Urinary bladder (tissue), 4 donors: ENCODE results near the gene MERTK. TPM values are rescaled to one million over a fixed set of nuclear protein-coding genes. Genes with fewer than 3 reads are reported as not detected.

ENCODE experiments used
- DNase-seq: peaks from one replicate; pipeline ENCODE4 v3.0.0-alpha.2; 2015; ENCODE audit errors: extremely low spot score
- H3K27ac ChIP-seq: one replicate; pipeline ENCODE4 v1.5.1; 2013; ENCODE audit warnings: low read depth, mild to moderate bottlenecking, moderate library complexity
- H3K36me3 ChIP-seq: one replicate; pipeline ENCODE4 v1.6.1; 2013; ENCODE audit warnings: mild to moderate bottlenecking, moderate library complexity; ENCODE audit not compliant: insufficient read depth
- H3K4me1 ChIP-seq: one replicate; pipeline ENCODE4 v1.6.1; 2013; ENCODE audit warnings: mild to moderate bottlenecking, moderate library complexity; ENCODE audit not compliant: insufficient read depth
- H3K4me3 ChIP-seq: one replicate; pipeline ENCODE4 v1.5.1; 2013; ENCODE audit warnings: low read depth, low read length
- WGBS: extraction: QIAGEN DNeasy Blood & Tissue Kit; methylation state at CpG from one replicate; pipeline ENCODE4 v1.1.7; 2013; 5-methylcytosine and 5-hydroxymethylcytosine counted together
- polyA plus RNA-seq: library from polyadenylated mRNA; stranded (reverse); fragments of 200-250 nt; gene quantifications from one replicate; pipeline ENCODE4 v1.2.3, GENCODE V29; 2013
- total RNA-seq: library from RNA; depleted of rRNA; stranded (reverse); fragments of >200 nt; gene quantifications from one replicate; pipeline ENCODE4 v1.2.3, GENCODE V29; 2014
- donor health status: healthy with polysubstance abuse.
- donor health status: healthy.

Gene MERTK
- total and polyA plus RNA-seq, 2 donors: 16.1 to 17.6 TPM

DNA sequence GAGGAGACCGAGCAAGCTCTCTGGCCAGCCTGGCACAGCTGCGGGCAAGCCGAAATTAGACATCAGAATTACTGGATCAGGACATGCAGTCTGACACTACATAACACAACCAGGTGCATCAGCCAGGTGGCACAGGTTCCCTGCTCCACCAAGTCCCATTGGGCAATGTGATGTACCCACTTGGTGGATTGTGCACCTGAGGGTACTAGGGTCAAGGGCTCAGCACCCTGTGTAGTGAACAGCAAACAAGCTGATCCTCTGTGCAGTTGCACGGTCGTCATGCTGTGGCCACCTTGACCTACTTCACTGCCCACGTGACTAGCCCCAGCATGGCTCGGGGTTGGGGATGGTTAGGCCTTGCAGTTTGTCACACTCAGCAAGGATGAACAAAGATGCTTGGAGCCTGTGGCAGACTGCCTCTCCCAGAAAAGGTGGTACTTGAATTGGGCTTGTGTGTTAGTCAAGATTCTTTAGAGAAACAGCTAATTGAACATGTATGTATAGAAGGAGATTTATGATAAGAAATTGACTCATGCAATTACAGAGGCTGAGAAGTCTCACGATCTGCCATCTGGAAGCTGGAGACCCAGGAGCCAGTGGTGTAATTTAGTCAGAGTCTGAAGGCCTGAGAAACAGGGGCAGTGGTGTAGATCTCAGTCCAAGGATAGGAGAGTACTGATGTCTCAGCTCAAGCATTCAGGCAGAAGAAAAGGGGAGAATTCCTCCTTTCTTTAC is 85.2 kb downstream of the MERTK start:
- Histone ChIP-seq H3K4me1 (no peaks in the 10 kb centered on the region), H3K4me3 (no peak overlapping the region), H3K27ac (no peak overlapping the region), H3K36me3 (no peaks in the 10 kb centered on the region)
- DNase-seq: no peak
- WGBS: 86% methylated on average over 8 of the region's 8 CpGs

GRCh38 chr2:111984213-111984604 is 85.8 kb downstream of the MERTK start:
- Histone ChIP-seq H3K27ac (no peak overlapping the region), H3K36me3 (no peaks in the 10 kb centered on the region), H3K4me1 (no peaks in the 10 kb centered on the region)

GRCh38 chr2:111985514-111985913 is 87.1 kb downstream of the MERTK start:
- Histone ChIP-seq H3K4me1 (no peaks in the 10 kb centered on the region), H3K27ac (no peak overlapping the region), H3K4me3 (no peak overlapping the region), H3K36me3 (no peaks in the 10 kb centered on the region)
- no peak for DNase-seq
- 71% methylated on average over 4 of the region's 4 CpGs for WGBS

More at GRCh38 chr2:111984213-111984604, 85.8 kb downstream of the MERTK start:
- 83% methylated on average over 4 of the region's 4 CpGs for WGBS
- no peak for DNase-seq
- no peak overlapping the region for H3K4me3 ChIP-seq

DNA sequence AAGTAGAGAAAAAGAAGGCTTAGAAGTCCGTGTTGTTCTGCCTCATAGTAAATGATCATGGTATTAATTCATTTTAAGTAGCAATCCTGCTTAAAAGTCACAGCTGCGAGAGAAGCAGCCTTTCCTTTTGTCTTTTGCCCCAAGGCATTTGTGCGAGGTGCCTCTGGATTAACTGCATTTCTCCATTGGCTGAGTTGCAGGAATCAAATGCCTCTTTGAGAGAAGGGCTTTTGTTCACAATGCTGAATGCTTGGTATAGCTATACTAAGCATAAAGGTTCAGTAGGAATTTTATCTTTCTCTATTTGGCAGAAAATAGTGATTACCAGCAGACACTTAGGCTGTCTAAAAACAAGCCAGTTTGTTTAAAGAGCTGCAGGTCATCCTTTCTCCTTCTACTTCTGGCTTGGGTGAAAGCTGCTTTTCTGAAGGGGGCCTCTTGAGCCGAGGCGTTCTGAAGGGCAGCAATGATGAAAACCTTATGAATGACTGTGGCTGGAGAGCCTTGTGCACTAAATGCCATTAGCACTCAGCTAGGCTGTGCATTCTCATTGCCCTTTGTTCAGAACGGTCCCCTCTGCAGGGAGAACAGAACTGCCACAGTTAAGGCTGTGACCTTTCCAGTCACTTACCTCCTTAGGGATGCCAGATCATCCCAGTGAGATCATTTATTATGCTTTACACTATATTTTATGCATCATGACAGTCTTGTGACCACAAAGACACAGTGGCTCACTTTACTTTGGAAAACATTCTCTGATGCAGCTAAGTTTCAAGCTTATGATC is 87.9 kb downstream of the MERTK start:
- H3K4me3 ChIP-seq: no peak overlapping the region
- 49% methylated on average over 6 of the region's 6 CpGs for WGBS
- no peaks in the 10 kb centered on the region for H3K4me1 ChIP-seq
- H3K36me3 ChIP-seq: no peaks in the 10 kb centered on the region
- no peak overlapping the region for H3K27ac ChIP-seq
- no peak for DNase-seq

DNA sequence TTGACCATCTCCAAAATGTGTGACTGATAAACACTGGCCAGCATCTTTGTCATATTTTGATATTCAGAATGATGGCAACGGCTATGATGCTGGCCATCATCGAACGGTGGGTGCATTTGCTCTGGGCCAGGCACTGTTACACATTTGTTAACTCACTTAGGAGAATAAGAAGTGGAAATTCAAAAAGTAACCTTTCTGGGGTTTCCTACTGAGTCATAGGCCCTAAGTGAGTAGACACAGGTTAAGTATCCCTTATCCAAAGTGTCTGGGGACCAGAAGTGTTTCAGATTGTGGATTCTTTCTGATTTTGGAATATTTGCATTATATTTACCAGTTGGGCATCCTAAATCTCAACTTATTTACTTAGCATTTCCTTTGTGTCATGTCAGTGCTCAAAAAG is 92.0 kb downstream of the MERTK start:
- 92% methylated on average over 3 of the region's 3 CpGs for WGBS
- Histone ChIP-seq H3K4me3 (no peak overlapping the region), H3K36me3 (no peaks in the 10 kb centered on the region), H3K4me1 (no peaks in the 10 kb centered on the region), H3K27ac (no peak overlapping the region)
- DNase-seq: no peak

- DNase-seq: no peak
- WGBS: 94% methylated on average over 7 of the region's 7 CpGs
- H3K36me3 ChIP-seq: no peaks in the 10 kb centered on the region
These were observed 92.4 kb downstream of the MERTK start for GRCh38 chr2:111990856-111991255.

GRCh38 chr2:111994042-111994441 is 95.6 kb downstream of the MERTK start:
- WGBS: 79% methylated on average over 8 of the region's 8 CpGs
- no peak overlapping the region for H3K4me3 ChIP-seq
- DNase-seq: no peak
- no peaks in the 10 kb centered on the region for H3K4me1 ChIP-seq
- H3K27ac ChIP-seq: no peak overlapping the region
- H3K36me3 ChIP-seq: no peaks in the 10 kb centered on the region

More at GRCh38 chr2:111990856-111991255, 92.4 kb downstream of the MERTK start:
- H3K4me1 ChIP-seq: no peaks in the 10 kb centered on the region
- no peak overlapping the region for H3K27ac ChIP-seq
- H3K4me3 ChIP-seq: no peak overlapping the region

DNA sequence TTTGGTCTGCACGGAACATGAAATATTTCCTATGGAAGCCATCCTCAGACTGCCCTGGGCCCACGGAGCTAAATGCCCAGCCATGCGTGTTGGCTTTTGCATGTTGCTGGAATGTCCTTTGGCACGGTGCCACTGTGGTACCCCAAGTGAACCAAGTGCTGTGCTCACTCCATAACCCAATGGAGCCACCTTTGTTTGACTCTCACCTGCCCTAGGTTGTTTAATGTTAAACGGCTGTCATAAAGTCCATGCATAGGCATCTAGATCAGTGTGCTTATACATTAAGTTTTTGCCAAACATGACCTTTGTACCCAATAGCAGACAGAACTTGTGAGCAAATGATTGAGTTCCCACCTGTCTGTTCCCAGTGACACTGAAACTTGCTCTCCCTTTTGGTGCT is 96.7 kb downstream of the MERTK start:
- DNase-seq: no peak
- Histone ChIP-seq H3K4me3 (no peak overlapping the region), H3K27ac (no peak overlapping the region), H3K4me1 (no peaks in the 10 kb centered on the region), H3K36me3 (no peaks in the 10 kb centered on the region)
- WGBS: 87% methylated on average over 5 of the region's 5 CpGs

- H3K4me1 ChIP-seq: no peaks in the 10 kb centered on the region
- no peak overlapping the region for H3K4me3 ChIP-seq
- 97% methylated on average over 4 of the region's 4 CpGs for WGBS
- no peak overlapping the region for H3K27ac ChIP-seq
- no peak for DNase-seq
- no peaks in the 10 kb centered on the region for H3K36me3 ChIP-seq
These were observed 101.4 kb downstream of the MERTK start for GRCh38 chr2:111999809-112000208.

DNA sequence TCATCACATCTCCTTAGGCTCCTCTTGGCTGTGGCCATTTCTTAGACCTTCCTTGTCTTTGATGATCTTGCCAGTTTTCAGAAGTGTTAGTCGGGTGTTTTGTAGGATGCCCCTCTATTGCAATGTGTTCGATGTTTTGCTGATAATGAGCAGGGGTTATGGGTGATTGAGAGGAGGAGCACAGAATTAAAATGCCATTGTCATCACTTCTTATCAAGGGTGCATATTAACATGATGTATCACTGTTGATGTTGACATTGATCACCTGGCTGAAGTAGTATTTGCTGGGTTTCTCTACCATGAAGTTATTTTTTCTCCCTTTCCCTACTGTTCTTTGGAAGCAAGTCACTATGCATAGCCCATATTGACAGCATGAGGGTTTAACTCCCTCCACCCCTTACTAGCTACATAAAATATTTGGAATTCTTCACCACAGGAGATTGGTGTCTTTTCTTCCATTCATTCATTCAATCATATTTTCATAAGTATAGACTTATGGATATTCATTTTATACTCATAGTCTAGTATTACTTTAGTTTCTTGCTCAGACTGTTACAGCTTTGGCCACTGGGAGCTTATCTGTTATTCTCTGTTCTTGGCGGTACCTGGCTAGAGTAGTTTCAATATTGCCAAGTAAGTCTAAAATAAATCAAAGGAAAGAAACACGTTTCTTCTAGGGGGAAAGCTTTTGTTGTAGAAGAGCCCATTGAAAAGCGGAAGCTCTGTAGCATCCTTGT is 102.2 kb downstream of the MERTK start:
- H3K27ac ChIP-seq: no peak overlapping the region
- H3K4me3 ChIP-seq: no peak overlapping the region
- no peaks in the 10 kb centered on the region for H3K36me3 ChIP-seq
- H3K4me1 ChIP-seq: no peaks in the 10 kb centered on the region
- 78% methylated on average over 5 of the region's 5 CpGs for WGBS
- no peak for DNase-seq

DNA sequence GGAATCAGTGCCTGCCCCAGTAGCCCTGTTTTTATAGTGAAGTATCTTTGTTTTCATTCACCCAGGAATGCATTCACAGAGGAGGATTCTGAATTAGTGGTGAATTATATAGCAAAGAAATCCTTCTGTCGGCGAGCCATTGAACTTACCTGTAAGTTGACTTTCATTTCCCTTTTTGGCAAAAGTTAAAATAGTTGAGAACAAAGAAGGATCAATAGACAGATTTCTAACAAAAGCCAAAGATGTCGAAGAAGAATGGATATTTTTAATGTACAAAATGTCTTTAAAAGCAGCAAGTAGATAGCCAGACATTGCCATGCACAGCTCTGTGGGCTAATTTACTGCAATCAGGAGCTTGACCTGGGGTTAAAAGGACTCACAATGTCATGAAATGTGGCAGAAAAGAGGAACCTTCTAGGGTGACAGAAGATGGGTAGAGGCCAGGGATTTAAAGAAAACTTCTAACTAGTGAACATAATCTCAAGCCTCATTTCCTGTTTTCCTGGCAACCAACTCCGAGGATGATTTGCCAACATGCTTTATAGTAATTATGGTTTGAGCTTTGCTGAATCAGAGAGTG is 102.8 kb downstream of the MERTK start:
- WGBS: 58% methylated on average over 4 of the region's 4 CpGs
- no peak overlapping the region for H3K4me3 ChIP-seq
- no peak for DNase-seq
- no peaks in the 10 kb centered on the region for H3K4me1 ChIP-seq
- no peak overlapping the region for H3K27ac ChIP-seq
- H3K36me3 ChIP-seq: no peaks in the 10 kb centered on the region

- Histone ChIP-seq H3K4me3 (no peak overlapping the region), H3K27ac (no peak overlapping the region), H3K4me1 (no peaks in the 10 kb centered on the region), H3K36me3 (no peaks in the 10 kb centered on the region)
- DNase-seq: no peak
These were observed 103.5 kb downstream of the MERTK start for GRCh38 chr2:112001942-112002341.

GRCh38 chr2:112003576-112004252 is 105.3 kb downstream of the MERTK start:
- H3K27ac ChIP-seq: no peak overlapping the region
- 95% methylated on average over 5 of the region's 5 CpGs for WGBS
- no peaks in the 10 kb centered on the region for H3K36me3 ChIP-seq
- no peak overlapping the region for H3K4me3 ChIP-seq
- DNase-seq: no peak
- no peaks in the 10 kb centered on the region for H3K4me1 ChIP-seq
